ENCODE measurements around the gene DENND2D. TPM values are rescaled to one million over a fixed set of nuclear protein-coding genes. Genes with fewer than 3 reads are reported as not detected.
A peak's percentile ranks its signal among the peaks of the same experiment; 100 is the strongest.

Gene DENND2D
- total and polyA plus RNA-seq, 2 donors from 2014 or later: 45.3 to 81.0 TPM

DNA sequence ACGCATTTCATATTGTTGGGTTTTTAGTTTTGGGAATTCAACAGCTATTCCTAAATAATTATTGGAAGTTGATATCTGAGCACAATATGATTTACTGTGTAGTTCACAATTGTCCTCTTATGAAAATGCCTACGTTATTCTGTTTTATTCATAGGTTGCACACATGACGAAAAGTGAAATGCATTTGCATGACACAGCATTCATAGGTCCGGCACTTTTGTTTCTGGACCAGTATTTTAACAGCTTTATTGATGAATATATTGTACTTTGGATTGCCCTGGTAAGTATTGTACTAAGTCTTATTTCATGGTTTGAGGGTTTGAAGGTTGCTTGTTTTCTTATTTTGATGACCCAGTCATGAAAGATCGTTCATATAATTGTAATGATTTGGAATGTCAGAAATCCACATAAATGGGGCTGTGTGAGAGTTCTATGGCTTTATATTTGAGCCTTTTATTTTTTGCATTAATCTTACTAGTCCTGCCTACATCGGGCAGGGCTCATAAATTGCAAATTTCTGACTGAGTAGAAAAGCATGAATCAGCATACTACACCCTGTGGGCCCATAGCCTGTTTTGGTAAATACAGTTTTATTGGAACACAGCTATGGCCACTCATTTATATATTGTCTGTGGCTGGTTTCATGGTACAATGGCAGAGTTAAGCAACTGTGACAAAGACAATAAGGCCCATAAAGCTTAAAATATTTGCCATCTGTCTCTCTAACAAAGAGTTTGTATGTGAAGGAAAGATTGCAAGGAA, 17.0 kb downstream of the DENND2D start:
- FAIRE-seq (no peak), DNase-seq (no peak)
- no peak overlapping the region for H3K27ac ChIP-seq (ENCODE audit: low read depth in 2 of 2, low read length in 2 of 2)
- H3K9ac ChIP-seq (ENCODE audit: low read length in 3 of 3): no peak overlapping the region
- H3K27me3 ChIP-seq (ENCODE audit: control insufficient read depth, insufficient read depth, low read length): no peaks in the 10 kb centered on the region
- H3K4me3 ChIP-seq (ENCODE audit: low read length in 3 of 3): no peak overlapping the region
- H3K9me3 ChIP-seq (ENCODE audit: control insufficient read depth in 2 of 3, insufficient read depth in 1 of 3, low read length in 3 of 3): no peaks in the 10 kb centered on the region
- no peaks in the 10 kb centered on the region for H3K4me1 ChIP-seq (ENCODE audit: control insufficient read depth in 2 of 3, insufficient read depth in 2 of 3, low read depth in 1 of 3, low read length in 3 of 3)
- intact Hi-C loops (cut with DNase I): no loop called here
- peaks cover 0 to 31% (median 11%) of the 10 kb centered on the region in 3 donors for H3K36me3 ChIP-seq (ENCODE audit: control insufficient read depth in 2 of 3, insufficient read depth in 3 of 3, low read length in 3 of 3)
- TF ChIP-seq, protein P1, sequence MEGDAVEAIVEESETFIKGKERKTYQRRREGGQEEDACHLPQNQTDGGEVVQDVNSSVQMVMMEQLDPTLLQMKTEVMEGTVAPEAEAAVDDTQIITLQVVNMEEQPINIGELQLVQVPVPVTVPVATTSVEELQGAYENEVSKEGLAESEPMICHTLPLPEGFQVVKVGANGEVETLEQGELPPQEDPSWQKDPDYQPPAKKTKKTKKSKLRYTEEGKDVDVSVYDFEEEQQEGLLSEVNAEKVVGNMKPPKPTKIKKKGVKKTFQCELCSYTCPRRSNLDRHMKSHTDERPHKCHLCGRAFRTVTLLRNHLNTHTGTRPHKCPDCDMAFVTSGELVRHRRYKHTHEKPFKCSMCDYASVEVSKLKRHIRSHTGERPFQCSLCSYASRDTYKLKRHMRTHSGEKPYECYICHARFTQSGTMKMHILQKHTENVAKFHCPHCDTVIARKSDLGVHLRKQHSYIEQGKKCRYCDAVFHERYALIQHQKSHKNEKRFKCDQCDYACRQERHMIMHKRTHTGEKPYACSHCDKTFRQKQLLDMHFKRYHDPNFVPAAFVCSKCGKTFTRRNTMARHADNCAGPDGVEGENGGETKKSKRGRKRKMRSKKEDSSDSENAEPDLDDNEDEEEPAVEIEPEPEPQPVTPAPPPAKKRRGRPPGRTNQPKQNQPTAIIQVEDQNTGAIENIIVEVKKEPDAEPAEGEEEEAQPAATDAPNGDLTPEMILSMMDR (IDR thresholded peaks at IDR 0.05; ENCODE audit: borderline replicate concordance, extremely low read depth, insufficient read depth): no peak

DNA sequence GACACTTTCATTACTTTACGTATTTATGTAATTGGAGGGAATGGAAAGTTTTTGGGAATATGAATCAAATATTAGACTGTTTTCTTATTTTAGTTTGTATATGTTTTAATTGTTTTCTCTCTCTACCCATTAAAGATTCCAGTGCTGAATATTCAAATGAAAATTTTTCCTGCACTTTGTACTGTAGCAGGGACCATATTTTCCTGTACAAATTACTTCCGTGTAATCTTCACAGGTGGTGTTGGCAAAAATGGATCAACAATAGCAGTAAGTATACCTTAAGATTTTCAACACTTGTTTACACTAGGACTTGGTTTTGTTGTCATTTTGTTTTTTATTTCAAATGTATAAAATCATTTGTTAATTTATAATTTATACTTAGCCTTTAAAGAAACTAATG, 18.4 kb downstream of the DENND2D start:
- intact Hi-C loops (cut with DNase I): no loop called here
- Histone ChIP-seq H3K27ac (ENCODE audit: low read depth in 2 of 2, low read length in 2 of 2) (no peak overlapping the region), H3K27me3 (ENCODE audit: control insufficient read depth, insufficient read depth, low read length) (no peaks in the 10 kb centered on the region), H3K4me3 (ENCODE audit: low read length in 3 of 3) (no peak overlapping the region), H3K9ac (ENCODE audit: low read length in 3 of 3) (no peak overlapping the region), H3K4me1 (ENCODE audit: control insufficient read depth in 2 of 3, insufficient read depth in 2 of 3, low read depth in 1 of 3, low read length in 3 of 3) (no peaks in the 10 kb centered on the region), H3K9me3 (ENCODE audit: control insufficient read depth in 2 of 3, insufficient read depth in 1 of 3, low read length in 3 of 3) (no peaks in the 10 kb centered on the region), H3K36me3 (ENCODE audit: control insufficient read depth in 2 of 3, insufficient read depth in 3 of 3, low read length in 3 of 3) (peaks cover 0 to 17% (median 8%) of the 10 kb centered on the region in 3 donors)
- no peak for DNase-seq
- TF ChIP-seq, protein P1 (IDR thresholded peaks at IDR 0.05; ENCODE audit: borderline replicate concordance, extremely low read depth, insufficient read depth): no peak
- peak; percentile 38 for FAIRE-seq

DNA sequence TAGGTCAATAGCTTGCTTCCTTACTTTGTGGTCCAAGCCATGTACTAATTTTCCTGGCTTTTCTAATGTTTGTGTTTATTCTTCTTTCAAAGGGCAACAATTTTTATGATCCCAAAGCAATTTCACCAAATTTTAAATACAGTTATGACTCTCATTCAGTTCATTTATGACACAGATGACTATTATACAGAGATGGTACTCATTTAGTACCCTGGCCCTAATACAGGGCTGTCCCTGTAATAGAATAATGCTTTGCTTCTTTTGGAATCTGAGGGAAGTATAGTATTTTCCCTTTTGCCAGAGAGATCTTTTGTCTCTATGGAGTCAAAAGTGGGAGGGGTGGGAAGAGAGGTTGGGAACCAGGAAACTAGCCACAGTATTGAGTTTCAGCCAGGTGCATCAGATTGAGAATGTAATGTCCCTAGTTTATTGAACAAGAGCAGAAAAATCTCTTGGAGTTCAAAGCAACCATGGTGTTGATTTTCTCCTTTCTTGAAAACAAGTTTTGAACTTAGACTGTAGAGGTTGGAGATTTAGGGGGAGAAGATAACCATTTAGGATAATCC, 20.4 kb downstream of the DENND2D start:
- TF ChIP-seq, protein P1 (IDR thresholded peaks at IDR 0.05; ENCODE audit: borderline replicate concordance, extremely low read depth, insufficient read depth): no peak
- H3K27ac ChIP-seq (ENCODE audit: low read depth in 2 of 2, low read length in 2 of 2): no peak overlapping the region
- no peak overlapping the region for H3K9ac ChIP-seq (ENCODE audit: low read length in 3 of 3)
- no peaks in the 10 kb centered on the region for H3K9me3 ChIP-seq (ENCODE audit: control insufficient read depth in 2 of 3, insufficient read depth in 1 of 3, low read length in 3 of 3)
- no peak for FAIRE-seq
- no peak for DNase-seq
- H3K27me3 ChIP-seq (ENCODE audit: control insufficient read depth, insufficient read depth, low read length): no peaks in the 10 kb centered on the region
- H3K4me1 ChIP-seq (ENCODE audit: control insufficient read depth in 2 of 3, insufficient read depth in 2 of 3, low read depth in 1 of 3, low read length in 3 of 3): no peaks in the 10 kb centered on the region
- H3K4me3 ChIP-seq (ENCODE audit: low read length in 3 of 3): no peak overlapping the region
- peaks cover 0 to 11% (median 6%) of the 10 kb centered on the region in 3 donors for H3K36me3 ChIP-seq (ENCODE audit: control insufficient read depth in 2 of 3, insufficient read depth in 3 of 3, low read length in 3 of 3)
- intact Hi-C loops (cut with DNase I): no loop called here

Measured in kidney (tissue), 14 donors.